ENCODE data around the gene TCF3. TPM values are rescaled to one million over a fixed set of nuclear protein-coding genes. Genes with fewer than 3 reads are reported as not detected.
A peak's percentile ranks its signal among the peaks of the same experiment; 100 is the strongest.

The TCF3 gene
- total RNA-seq, 6 donors from 2014 or later = 32.9 to 88.2 (median 53.3) TPM

DNA sequence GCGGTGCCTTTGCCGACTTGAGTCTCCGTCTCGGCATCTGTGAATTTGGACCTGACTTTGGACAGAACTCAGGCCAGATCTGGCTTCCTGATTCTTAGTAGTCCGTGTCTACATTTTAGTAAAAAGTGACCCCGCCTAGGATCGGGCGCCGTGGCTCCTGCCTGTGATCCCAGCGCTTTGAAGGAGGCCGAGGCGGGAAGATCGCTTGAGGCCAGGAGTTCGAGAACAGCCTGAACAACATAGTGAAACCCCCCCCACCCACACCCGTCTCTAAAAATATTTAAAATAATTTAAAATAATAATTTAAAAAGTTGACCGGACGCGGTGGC is 849 bp upstream of the TCF3 start:
- DNase-seq (no peak), ATAC-seq (ENCODE audit: low FRiP score in 2 of 2) (peak in 1 of 2 donors; percentile 41)
- Histone ChIP-seq H3K4me1 (peaks cover 11 to 31% (median 20%) of the 10 kb centered on the region in 4 donors), H3K27ac (peak overlapping the region; percentile 99 to 100 (median 100)), H3K36me3 (peaks cover 0 to 9% (median 3%) of the 10 kb centered on the region in 4 donors), H3K9me3 (no peaks in the 10 kb centered on the region), H3K27me3 (no peaks in the 10 kb centered on the region), H3K4me3 (peak overlapping the region; percentile 66 to 99 (median 94))
- WGBS, 2 donors = 27 to 28% methylated on average over 14 to 18 of the region's 18 CpGs
- no peak for TF ChIP-seq POLR2AphosphoS5 (IDR thresholded peaks at IDR 0.05)
- TF ChIP-seq EP300 (IDR thresholded peaks at IDR 0.05) = no peak
- TF ChIP-seq, protein P1, sequence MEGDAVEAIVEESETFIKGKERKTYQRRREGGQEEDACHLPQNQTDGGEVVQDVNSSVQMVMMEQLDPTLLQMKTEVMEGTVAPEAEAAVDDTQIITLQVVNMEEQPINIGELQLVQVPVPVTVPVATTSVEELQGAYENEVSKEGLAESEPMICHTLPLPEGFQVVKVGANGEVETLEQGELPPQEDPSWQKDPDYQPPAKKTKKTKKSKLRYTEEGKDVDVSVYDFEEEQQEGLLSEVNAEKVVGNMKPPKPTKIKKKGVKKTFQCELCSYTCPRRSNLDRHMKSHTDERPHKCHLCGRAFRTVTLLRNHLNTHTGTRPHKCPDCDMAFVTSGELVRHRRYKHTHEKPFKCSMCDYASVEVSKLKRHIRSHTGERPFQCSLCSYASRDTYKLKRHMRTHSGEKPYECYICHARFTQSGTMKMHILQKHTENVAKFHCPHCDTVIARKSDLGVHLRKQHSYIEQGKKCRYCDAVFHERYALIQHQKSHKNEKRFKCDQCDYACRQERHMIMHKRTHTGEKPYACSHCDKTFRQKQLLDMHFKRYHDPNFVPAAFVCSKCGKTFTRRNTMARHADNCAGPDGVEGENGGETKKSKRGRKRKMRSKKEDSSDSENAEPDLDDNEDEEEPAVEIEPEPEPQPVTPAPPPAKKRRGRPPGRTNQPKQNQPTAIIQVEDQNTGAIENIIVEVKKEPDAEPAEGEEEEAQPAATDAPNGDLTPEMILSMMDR (IDR thresholded peaks at IDR 0.05) = no peak
- no peak for TF ChIP-seq POLR2A (IDR thresholded peaks at IDR 0.05)

DNA sequence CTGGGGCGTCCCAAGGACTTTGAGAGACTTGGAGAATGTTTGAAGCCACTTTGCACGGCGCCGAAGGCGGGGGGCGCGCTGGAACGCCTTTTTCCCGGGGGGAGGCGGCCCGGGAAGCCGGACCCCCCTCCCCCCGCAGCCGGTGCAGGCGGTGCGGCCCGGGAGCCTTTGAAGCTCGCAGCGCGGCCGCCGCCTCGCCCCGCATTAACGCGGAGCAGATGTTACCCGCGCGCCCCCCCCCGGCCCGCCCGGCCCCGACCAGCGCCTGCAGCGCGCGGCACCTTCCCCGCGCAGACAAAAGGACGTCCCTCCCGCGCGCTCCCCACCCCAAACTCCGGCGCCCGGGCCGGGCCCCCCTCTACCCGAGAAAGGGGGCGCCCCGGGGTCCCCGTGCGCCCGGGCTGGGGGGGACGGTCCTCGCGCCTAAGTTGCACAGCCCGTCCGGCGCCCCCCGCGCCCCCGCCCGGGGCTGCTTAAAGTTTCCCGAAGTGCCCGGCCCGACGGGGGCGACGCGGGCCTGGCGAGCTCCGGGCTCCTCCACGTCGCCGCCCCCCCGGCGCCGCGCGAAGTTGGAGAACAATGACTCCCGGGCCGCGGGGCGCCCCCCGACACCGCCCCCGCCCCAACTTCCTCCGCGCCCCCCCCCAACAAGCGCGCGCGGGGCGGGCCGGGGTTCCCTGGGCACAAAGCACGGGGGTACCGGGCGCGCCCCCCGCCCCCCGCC is 685 bp downstream of the TCF3 start:
- Histone ChIP-seq H3K4me1 (peaks cover 11 to 24% (median 16%) of the 10 kb centered on the region in 4 donors), H3K9me3 (no peaks in the 10 kb centered on the region), H3K27ac (peak overlapping the region; percentile 60 to 83 (median 64)), H3K36me3 (peaks cover 0 to 23% (median 10%) of the 10 kb centered on the region in 4 donors), H3K4me3 (peak overlapping the region; percentile 86 to 99 (median 94)), H3K27me3 (no peaks in the 10 kb centered on the region)
- no peak for TF ChIP-seq POLR2A (IDR thresholded peaks at IDR 0.05)
- TF ChIP-seq EP300 (IDR thresholded peaks at IDR 0.05) = no peak
- TF ChIP-seq POLR2AphosphoS5 (IDR thresholded peaks at IDR 0.05) = no peak
- TF ChIP-seq, protein P1 (IDR thresholded peaks at IDR 0.05) = no peak
- DNase-seq = peak; percentile 42 to 93
- 0 to 2% methylated on average over 6 to 57 of the region's 101 CpGs for WGBS, 2 donors
- ATAC-seq (ENCODE audit: low FRiP score in 2 of 2) = peak in 1 of 2 donors; percentile 11

GRCh38 chr19:1650650-1651567 is 1.5 kb downstream of the TCF3 start:
- TF ChIP-seq EP300 (IDR thresholded peaks at IDR 0.05) (no peak), POLR2A (IDR thresholded peaks at IDR 0.05) (no peak), POLR2AphosphoS5 (IDR thresholded peaks at IDR 0.05) (no peak)
- TF ChIP-seq, protein P1 (IDR thresholded peaks at IDR 0.05) = no peak
- 4 to 6% methylated on average over 32 to 36 of the region's 36 CpGs for WGBS, 2 donors
- no peak for ATAC-seq (ENCODE audit: low FRiP score in 2 of 2)
- H3K36me3 ChIP-seq = peaks cover 0 to 31% (median 14%) of the 10 kb centered on the region in 4 donors
- peaks cover 11 to 24% (median 16%) of the 10 kb centered on the region in 4 donors for H3K4me1 ChIP-seq
- peak in 1 of 2 donors; percentile 76 for DNase-seq
- peak overlapping the region; percentile 86 to 99 (median 94) for H3K4me3 ChIP-seq
- no peaks in the 10 kb centered on the region for H3K9me3 ChIP-seq
- no peaks in the 10 kb centered on the region for H3K27me3 ChIP-seq
- peak overlapping the region; percentile 60 to 83 (median 64) for H3K27ac ChIP-seq

- Histone ChIP-seq H3K9me3 (no peaks in the 10 kb centered on the region), H3K27ac (peak overlapping the region in 1 of 4 donors; percentile 83), H3K36me3 (peaks cover 0 to 40% (median 17%) of the 10 kb centered on the region in 4 donors), H3K27me3 (no peaks in the 10 kb centered on the region), H3K4me1 (peaks cover 11 to 24% (median 16%) of the 10 kb centered on the region in 4 donors), H3K4me3 (peak overlapping the region in 1 of 4 donors; percentile 99)
- DNase-seq (peak in 1 of 2 donors; percentile 62), ATAC-seq (ENCODE audit: low FRiP score in 2 of 2) (no peak)
- 81 to 93% methylated on average over 14 to 20 of the region's 20 CpGs for WGBS, 2 donors
- TF ChIP-seq POLR2A (IDR thresholded peaks at IDR 0.05) (no peak), EP300 (IDR thresholded peaks at IDR 0.05) (no peak), POLR2AphosphoS5 (IDR thresholded peaks at IDR 0.05) (no peak)
- TF ChIP-seq, protein P1 (IDR thresholded peaks at IDR 0.05) = no peak
Measured at GRCh38 chr19:1649706-1650649, 2.4 kb downstream of the TCF3 start.
